ENCODE measurements around the gene RPTOR.

The RPTOR gene

DNA sequence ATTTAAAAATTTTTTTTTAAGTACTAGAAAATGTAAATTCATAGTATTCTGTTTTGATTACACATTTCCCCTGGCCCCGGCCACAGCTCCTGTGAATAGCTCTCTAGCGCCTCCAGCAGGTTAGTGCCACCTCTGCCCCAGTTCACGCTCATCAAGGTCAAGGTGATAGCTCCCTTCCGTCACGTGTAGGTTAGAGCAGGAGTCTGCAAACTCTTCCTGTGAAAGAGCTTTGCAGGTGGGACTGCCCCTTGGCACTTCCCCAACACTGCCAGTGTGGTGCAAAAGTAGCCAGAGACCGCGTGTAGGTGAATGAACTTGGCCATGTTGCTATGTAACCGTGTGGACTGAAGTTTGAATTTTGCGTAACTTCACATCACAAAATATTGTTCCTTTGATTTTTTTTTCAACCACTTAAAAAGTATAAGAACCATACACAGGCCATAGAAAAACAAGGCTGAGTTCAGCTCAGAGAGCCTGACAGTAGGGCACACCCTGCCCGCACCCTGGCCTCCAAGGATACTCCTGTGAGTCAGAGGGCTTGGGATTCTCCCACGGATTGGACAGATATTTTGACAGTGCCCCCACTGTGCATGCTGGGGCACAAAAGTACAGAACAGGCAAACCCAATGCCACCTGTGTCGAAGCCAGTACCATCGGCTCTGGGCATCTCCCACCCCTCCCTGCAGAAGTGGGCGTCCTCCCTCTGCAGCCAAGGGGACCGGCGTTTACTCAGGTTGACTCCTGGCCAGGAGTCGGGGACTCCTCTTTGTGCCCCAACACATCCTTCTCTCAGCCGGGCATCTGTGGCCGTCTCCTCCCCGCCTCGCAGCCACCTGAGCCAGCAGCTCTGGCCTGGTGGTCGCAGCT, 355.0 kb downstream of the RPTOR start:
- Histone ChIP-seq H3K79me2 (ENCODE audit: insufficient read depth, low read length) (no peaks in the 10 kb centered on the region), H3K27me3 (ENCODE audit: insufficient read depth, low read length, poor library complexity) (no peaks in the 10 kb centered on the region), H3K9me3 (ENCODE audit: insufficient read depth, low read length, severe bottlenecking) (no peaks in the 10 kb centered on the region), H3K4me2 (ENCODE audit: insufficient read depth, low read length) (no peak overlapping the region), H3K36me3 (ENCODE audit: insufficient read depth, low read length) (peaks cover 64% of the 10 kb centered on the region), H4K20me1 (ENCODE audit: insufficient read depth, low read length) (peaks cover 6% of the 10 kb centered on the region; the same call in 1 of the 2 replicates), H2AFZ (ENCODE audit: low read depth, low read length) (no peak overlapping the region), H3K27ac (ENCODE audit: low read length) (no peak overlapping the region), H3K4me3 (ENCODE audit: low read depth in 1 of 2, low read length in 2 of 2) (no peak overlapping the region), H3K9ac (ENCODE audit: low read depth, low read length) (no peak overlapping the region), H3K4me1 (ENCODE audit: insufficient read depth, low read length) (no peaks in the 10 kb centered on the region)
- ATAC-seq (ENCODE audit: insufficient read depth, low read depth): peak; percentile 50; the same call in 1 of the 3 replicates
- TF ChIP-seq, protein P1, sequence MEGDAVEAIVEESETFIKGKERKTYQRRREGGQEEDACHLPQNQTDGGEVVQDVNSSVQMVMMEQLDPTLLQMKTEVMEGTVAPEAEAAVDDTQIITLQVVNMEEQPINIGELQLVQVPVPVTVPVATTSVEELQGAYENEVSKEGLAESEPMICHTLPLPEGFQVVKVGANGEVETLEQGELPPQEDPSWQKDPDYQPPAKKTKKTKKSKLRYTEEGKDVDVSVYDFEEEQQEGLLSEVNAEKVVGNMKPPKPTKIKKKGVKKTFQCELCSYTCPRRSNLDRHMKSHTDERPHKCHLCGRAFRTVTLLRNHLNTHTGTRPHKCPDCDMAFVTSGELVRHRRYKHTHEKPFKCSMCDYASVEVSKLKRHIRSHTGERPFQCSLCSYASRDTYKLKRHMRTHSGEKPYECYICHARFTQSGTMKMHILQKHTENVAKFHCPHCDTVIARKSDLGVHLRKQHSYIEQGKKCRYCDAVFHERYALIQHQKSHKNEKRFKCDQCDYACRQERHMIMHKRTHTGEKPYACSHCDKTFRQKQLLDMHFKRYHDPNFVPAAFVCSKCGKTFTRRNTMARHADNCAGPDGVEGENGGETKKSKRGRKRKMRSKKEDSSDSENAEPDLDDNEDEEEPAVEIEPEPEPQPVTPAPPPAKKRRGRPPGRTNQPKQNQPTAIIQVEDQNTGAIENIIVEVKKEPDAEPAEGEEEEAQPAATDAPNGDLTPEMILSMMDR (IDR thresholded peaks at IDR 0.05; ENCODE audit: borderline replicate concordance, extremely low read depth, low read length, poor library complexity, severe bottlenecking): peak; percentile 72
- no peak for TF ChIP-seq EZH2 (IDR thresholded peaks at IDR 0.05; ENCODE audit: borderline replicate concordance, low read depth, low read length, severe bottlenecking)
- peak; percentile 47 for DNase-seq

DNA sequence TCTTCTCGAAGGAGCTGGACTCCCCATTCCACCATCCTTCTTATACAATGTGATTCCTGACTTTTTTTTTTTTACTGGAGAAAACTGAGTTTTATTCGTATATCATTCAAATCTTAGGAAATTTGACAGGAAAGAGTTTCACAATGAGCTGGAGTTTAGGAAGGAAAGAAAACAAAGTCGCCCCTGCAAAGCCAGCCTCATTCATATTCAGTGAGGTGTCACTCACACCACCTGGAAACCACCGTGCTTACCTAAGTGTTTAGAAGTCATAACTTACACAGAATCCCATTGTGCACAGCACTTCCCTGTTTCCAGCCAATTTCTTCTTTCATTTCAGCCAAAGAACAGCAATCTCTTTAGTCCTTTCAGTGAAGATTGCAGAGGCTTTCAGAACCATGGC, 356.7 kb downstream of the RPTOR start:
- H3K27me3 ChIP-seq (ENCODE audit: insufficient read depth, low read length, poor library complexity): no peaks in the 10 kb centered on the region
- no peak overlapping the region for H2AFZ ChIP-seq (ENCODE audit: low read depth, low read length)
- H3K4me1 ChIP-seq (ENCODE audit: insufficient read depth, low read length): no peaks in the 10 kb centered on the region
- no peak for ATAC-seq (ENCODE audit: insufficient read depth, low read depth)
- TF ChIP-seq, protein P1 (IDR thresholded peaks at IDR 0.05; ENCODE audit: borderline replicate concordance, extremely low read depth, low read length, poor library complexity, severe bottlenecking): no peak
- TF ChIP-seq EZH2 (IDR thresholded peaks at IDR 0.05; ENCODE audit: borderline replicate concordance, low read depth, low read length, severe bottlenecking): no peak
- H3K27ac ChIP-seq (ENCODE audit: low read length): no peak overlapping the region
- H3K4me3 ChIP-seq (ENCODE audit: low read depth in 1 of 2, low read length in 2 of 2): no peak overlapping the region
- DNase-seq: no peak
- no peak overlapping the region for H3K4me2 ChIP-seq (ENCODE audit: insufficient read depth, low read length)
- H3K9me3 ChIP-seq (ENCODE audit: insufficient read depth, low read length, severe bottlenecking): no peaks in the 10 kb centered on the region
- peaks cover 62% of the 10 kb centered on the region for H3K36me3 ChIP-seq (ENCODE audit: insufficient read depth, low read length)
- H3K9ac ChIP-seq (ENCODE audit: low read depth, low read length): no peak overlapping the region
- no peaks in the 10 kb centered on the region for H3K79me2 ChIP-seq (ENCODE audit: insufficient read depth, low read length)
- peaks cover 6% of the 10 kb centered on the region; the same call in 1 of the 2 replicates for H4K20me1 ChIP-seq (ENCODE audit: insufficient read depth, low read length)

DNA sequence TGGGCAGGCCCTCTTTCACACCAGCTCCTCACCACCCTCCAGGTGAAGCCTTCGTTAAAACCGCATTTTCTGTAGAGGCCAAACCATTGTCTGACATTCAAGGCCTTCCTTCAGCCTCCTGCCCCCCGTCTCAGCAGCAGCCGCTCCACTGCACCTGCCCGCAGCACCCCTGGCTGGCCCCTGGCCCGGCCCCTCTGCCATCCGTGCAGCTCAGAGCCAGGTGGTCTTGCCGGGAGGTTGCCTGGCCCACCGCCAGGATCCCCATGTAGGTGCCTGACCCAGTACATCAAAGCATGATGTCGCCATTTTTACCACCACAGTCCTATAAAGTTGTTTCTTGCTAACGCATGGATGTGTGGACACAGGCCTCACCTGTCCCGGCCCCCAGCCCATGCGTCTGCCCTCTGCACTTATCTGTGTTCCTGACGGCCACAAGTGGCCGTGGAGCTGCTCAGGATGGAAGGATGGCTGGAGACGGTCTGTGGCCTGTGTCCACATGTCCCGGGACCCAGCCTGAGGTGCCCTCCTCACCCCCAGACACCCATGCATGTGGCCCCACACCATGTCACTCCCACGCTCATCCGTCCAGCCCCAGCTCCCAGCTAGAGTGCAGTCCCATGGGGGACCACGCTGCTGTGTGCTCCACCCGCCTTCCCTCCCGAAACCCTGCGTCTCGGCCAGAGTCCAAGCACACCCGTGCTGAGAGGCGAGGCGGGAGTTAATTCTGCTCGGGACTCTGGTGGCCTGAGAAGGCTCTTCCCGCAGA, 357.7 kb downstream of the RPTOR start:
- H4K20me1 ChIP-seq (ENCODE audit: insufficient read depth, low read length): peaks cover 6% of the 10 kb centered on the region; the same call in 1 of the 2 replicates
- no peak overlapping the region for H3K27ac ChIP-seq (ENCODE audit: low read length)
- H3K4me3 ChIP-seq (ENCODE audit: low read depth in 1 of 2, low read length in 2 of 2): no peak overlapping the region
- H3K27me3 ChIP-seq (ENCODE audit: insufficient read depth, low read length, poor library complexity): no peaks in the 10 kb centered on the region
- H3K4me1 ChIP-seq (ENCODE audit: insufficient read depth, low read length): no peaks in the 10 kb centered on the region
- no peak for ATAC-seq (ENCODE audit: insufficient read depth, low read depth)
- H3K9ac ChIP-seq (ENCODE audit: low read depth, low read length): no peak overlapping the region
- H3K79me2 ChIP-seq (ENCODE audit: insufficient read depth, low read length): no peaks in the 10 kb centered on the region
- peaks cover 68% of the 10 kb centered on the region for H3K36me3 ChIP-seq (ENCODE audit: insufficient read depth, low read length)
- no peaks in the 10 kb centered on the region for H3K9me3 ChIP-seq (ENCODE audit: insufficient read depth, low read length, severe bottlenecking)
- H3K4me2 ChIP-seq (ENCODE audit: insufficient read depth, low read length): no peak overlapping the region
- DNase-seq: no peak
- TF ChIP-seq EZH2 (IDR thresholded peaks at IDR 0.05; ENCODE audit: borderline replicate concordance, low read depth, low read length, severe bottlenecking): no peak
- TF ChIP-seq, protein P1 (IDR thresholded peaks at IDR 0.05; ENCODE audit: borderline replicate concordance, extremely low read depth, low read length, poor library complexity, severe bottlenecking): no peak
- H2AFZ ChIP-seq (ENCODE audit: low read depth, low read length): no peak overlapping the region
